Breast epithelium (tissue), 4 donors: ENCODE measurements around the gene PEBP1. TPM values are rescaled to one million over a fixed set of nuclear protein-coding genes. Genes with fewer than 3 reads are reported as not detected.
"Not testable (repeated sequence)": the region's sequence is repeated elsewhere in the genome, so short reads cannot be mapped to it uniquely, and the experiment has no call there.

Source experiments
- DNase-seq, 2 donors: peaks; one replicate each; pipeline ENCODE4 v3.0.0-alpha.2; 2019; ENCODE audit warnings: low spot score in 2 of 2
- H3K27ac ChIP-seq, 2 donors: fragments of 200-600 bp; sonication (generic) in 1 of 2; one replicate each; pipeline ENCODE4 v1.5.1; 2016 to 2019; ENCODE audit warnings: mild to moderate bottlenecking in 1 of 2
- H3K27me3 ChIP-seq, 2 donors: fragments of 200-600 bp; sonication (generic) in 1 of 2; one replicate each; pipeline versions ENCODE4 v1.5.1 to v1.6.0; 2017 to 2019; ENCODE audit warnings: control low read depth in 1 of 2, mild to moderate bottlenecking in 1 of 2
- H3K36me3 ChIP-seq: fragments of 200-600 bp; one replicate; pipeline ENCODE4 v1.5.1; 2019
- H3K4me1 ChIP-seq, 2 donors: fragments of 200-600 bp; sonication (generic); one replicate each; pipeline ENCODE4 v1.5.1; 2016 to 2019; ENCODE audit warnings: control low read depth in 1 of 2
- H3K4me3 ChIP-seq, 3 donors: fragments of 200-600 bp; sonication (generic); 1 replicate in 2 of 3; 2 replicates in 1 of 3; pipeline ENCODE4 v1.5.1; 2016 to 2019; ENCODE audit warnings: mild to moderate bottlenecking in 3 of 3, moderate library complexity in 2 of 3
- H3K9me3 ChIP-seq, 2 donors: fragments of 200-600 bp; sonication (generic) in 1 of 2; one replicate each; pipeline ENCODE4 v1.5.1; 2016 to 2019; ENCODE audit warnings: control low read depth in 1 of 2
- POLR2A ChIP-seq: fragments of 450-650 bp; IDR thresholded peaks from one replicate; pipeline ENCODE4 v1.6.1; 2016; ENCODE audit warnings: antibody characterized with exemption, mild to moderate bottlenecking, moderate library complexity
- POLR2AphosphoS5 ChIP-seq, 3 donors: sonication (generic); formaldehyde crosslinking; IDR thresholded peaks; one replicate each; pipeline ENCODE4 v1.6.1; 2017; ENCODE audit warnings: antibody characterized with exemption in 3 of 3
- intact Hi-C: fragments of 100-400 bp; cut with DNase I; formaldehyde crosslinking; loops from one replicate; pipeline ENCODE4 v1.15.1; 2023; ENCODE audit warnings: low total_unique reads
- total RNA-seq, 3 donors: library from RNA; depleted of rRNA; stranded (reverse); fragments of >200 nt; gene quantifications; one replicate each; pipeline ENCODE4 v1.1.0, GENCODE V29; 2016
- TF ChIP-seq, protein P1 (sequence below), 3 donors: fragments of 450-650 bp; IDR thresholded peaks; one replicate each; pipeline ENCODE4 v1.5.1; 2016 to 2017; ENCODE audit warnings: antibody characterized with exemption in 3 of 3, mild to moderate bottlenecking in 3 of 3, moderate library complexity in 3 of 3

PEBP1 gene
- total RNA-seq, 3 donors from 2014 or later, result 373 to 507 (median 440) TPM

DNA sequence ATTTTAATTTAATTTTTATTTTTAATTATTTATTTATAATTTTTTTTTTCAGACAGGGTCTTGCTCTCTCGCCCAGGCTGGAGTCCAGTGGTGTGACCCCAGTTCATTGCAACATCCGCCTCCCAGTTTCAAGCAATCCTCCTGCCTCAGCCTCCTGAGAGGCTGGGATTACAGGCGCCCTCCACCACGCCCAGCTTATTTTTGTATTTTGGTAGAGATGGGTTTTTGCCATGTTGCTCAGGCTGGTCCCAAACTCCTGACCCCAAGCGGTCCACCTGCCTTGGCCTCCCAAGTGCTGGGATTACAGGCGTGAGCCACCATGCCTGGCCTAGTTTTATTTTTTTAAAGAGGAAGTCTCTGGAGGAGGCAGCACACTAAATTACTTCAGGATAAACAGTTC is 13.7 kb upstream of the PEBP1 start:
- Histone ChIP-seq H3K4me1 (no peaks in the 10 kb centered on the region), H3K27ac (no peak overlapping the region), H3K4me3 (no peak overlapping the region), H3K36me3 (no peaks in the 10 kb centered on the region), H3K9me3 (no peaks in the 10 kb centered on the region), H3K27me3 (no peaks in the 10 kb centered on the region)
- intact Hi-C loops, result no loop called here
- no peak for DNase-seq
- TF ChIP-seq POLR2A, result no peak
- TF ChIP-seq POLR2AphosphoS5 (IDR thresholded peaks at IDR 0.05), result no peak
- TF ChIP-seq, protein P1, sequence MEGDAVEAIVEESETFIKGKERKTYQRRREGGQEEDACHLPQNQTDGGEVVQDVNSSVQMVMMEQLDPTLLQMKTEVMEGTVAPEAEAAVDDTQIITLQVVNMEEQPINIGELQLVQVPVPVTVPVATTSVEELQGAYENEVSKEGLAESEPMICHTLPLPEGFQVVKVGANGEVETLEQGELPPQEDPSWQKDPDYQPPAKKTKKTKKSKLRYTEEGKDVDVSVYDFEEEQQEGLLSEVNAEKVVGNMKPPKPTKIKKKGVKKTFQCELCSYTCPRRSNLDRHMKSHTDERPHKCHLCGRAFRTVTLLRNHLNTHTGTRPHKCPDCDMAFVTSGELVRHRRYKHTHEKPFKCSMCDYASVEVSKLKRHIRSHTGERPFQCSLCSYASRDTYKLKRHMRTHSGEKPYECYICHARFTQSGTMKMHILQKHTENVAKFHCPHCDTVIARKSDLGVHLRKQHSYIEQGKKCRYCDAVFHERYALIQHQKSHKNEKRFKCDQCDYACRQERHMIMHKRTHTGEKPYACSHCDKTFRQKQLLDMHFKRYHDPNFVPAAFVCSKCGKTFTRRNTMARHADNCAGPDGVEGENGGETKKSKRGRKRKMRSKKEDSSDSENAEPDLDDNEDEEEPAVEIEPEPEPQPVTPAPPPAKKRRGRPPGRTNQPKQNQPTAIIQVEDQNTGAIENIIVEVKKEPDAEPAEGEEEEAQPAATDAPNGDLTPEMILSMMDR (IDR thresholded peaks at IDR 0.05), result no peak

DNA sequence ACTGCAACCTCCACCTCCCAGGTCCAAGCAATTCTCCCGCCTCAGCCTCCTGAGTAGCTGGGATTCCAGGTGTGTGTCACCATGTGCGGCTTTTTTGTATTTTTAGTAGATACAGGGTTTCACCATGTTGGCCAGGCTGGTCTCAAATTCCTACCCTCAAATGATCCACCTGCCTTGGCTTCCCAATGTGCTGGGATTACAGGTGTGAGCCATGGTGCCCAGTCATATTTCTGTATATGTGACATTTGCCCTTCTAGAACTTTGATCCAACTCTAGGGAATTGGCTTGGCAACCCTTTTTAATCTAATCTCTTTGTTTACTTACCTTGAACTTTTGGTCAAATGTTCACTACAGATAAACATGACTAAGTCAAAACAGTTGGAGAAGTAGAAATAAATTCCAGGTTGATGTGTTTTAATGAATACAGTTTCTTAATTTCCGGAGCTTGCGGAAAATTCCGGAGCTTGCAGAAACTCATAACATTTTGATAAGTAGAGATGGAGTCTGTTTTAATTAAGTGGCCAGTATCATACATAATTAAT is 11.5 kb upstream of the PEBP1 start:
- intact Hi-C loops, result no loop called here
- Histone ChIP-seq H3K4me1 (no peaks in the 10 kb centered on the region), H3K9me3 (no peaks in the 10 kb centered on the region), H3K27me3 (no peaks in the 10 kb centered on the region), H3K27ac (no peak overlapping the region), H3K36me3 (no peaks in the 10 kb centered on the region), H3K4me3 (no peak overlapping the region)
- TF ChIP-seq, protein P1 (IDR thresholded peaks at IDR 0.05), result no peak
- no peak for TF ChIP-seq POLR2A
- no peak for TF ChIP-seq POLR2AphosphoS5 (IDR thresholded peaks at IDR 0.05)
- DNase-seq, result no peak

DNA sequence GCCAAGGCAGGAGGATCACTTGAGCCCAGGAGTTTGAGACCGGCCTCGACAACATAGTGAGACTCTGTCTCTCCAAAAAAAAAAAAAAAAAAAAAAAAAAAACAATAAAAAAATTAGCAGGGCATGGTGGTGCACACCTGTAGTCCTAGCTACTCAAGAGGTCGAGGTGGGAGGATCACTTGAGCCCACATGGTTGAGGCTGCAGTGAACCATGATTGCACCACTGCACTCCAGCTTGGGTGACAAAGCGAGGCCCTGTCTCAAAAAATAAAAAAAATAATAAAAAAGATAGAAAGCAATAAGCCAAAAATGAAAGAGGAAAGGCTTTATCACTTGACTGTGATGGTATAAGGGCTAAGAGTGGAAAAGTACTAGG is 10.2 kb upstream of the PEBP1 start:
- H3K27ac ChIP-seq, result no peak overlapping the region
- no peaks in the 10 kb centered on the region for H3K9me3 ChIP-seq
- DNase-seq, result no peak
- intact Hi-C loops, result no loop called here
- H3K27me3 ChIP-seq, result no peaks in the 10 kb centered on the region
- no peak overlapping the region for H3K4me3 ChIP-seq
- H3K36me3 ChIP-seq, result no peaks in the 10 kb centered on the region
- TF ChIP-seq POLR2A, result no peak
- TF ChIP-seq, protein P1 (IDR thresholded peaks at IDR 0.05), result no peak
- no peak for TF ChIP-seq POLR2AphosphoS5 (IDR thresholded peaks at IDR 0.05)
- no peaks in the 10 kb centered on the region for H3K4me1 ChIP-seq

DNA sequence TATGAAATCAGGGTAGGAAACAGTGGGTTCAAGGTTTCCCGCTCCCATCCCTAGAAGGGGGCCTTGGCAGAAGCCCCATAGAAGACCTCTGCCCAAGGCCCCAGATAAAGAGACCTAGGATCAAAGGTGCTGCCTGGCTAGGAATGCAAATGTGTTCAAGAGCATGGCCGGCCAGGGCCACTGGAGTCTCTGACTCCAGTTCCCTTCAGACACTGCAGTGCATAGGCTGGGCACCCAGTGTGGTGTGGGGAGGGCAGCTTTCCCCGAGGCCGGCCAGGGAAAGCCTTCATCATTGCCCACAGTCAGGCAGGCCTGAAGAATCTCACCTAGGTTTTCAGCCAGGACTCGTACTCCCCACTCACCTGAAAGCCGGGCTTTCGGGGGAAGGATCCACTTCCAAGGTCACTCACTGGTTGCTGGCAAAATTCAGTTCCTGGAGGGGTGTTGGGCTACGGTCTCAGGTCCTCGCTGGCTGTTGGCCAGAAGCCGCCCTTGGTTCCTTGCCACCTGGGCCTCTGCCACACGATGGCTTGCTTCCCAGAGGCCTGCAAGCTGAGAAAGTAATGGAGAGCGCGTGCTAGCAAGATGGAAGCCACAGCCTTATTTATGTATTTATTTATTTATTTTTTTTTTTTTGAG is 9.7 kb upstream of the PEBP1 start:
- TF ChIP-seq, protein P1 (IDR thresholded peaks at IDR 0.05), result no peak
- TF ChIP-seq POLR2AphosphoS5 (IDR thresholded peaks at IDR 0.05) (no peak), POLR2A (no peak)
- Histone ChIP-seq H3K4me3 (no peak overlapping the region), H3K4me1 (no peaks in the 10 kb centered on the region), H3K27ac (peak overlapping the region in 1 of 2 donors; percentile 52), H3K36me3 (no peaks in the 10 kb centered on the region), H3K27me3 (no peaks in the 10 kb centered on the region), H3K9me3 (no peaks in the 10 kb centered on the region)
- DNase-seq, result peak; percentile 68 to 81
- intact Hi-C loops, result no loop called here

DNA sequence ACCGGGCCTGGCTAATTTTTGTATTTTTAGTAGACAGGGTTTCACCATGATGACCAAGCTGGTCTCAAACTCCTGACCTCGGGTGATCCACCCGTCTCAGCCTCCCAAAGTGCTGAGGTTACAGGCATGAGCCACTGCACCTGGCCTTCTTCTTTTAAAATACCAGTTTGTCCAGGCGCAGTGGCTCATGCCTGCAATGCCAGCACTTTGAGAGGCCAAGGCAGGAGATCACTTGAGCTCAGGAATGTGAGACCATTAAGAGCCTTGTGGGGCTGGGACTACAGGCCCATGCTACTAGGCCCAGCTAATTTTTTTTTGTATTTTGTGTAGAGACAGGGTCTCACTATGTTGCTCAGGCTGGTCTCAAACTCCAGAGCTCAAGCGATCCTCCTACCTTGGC is 8.1 kb upstream of the PEBP1 start:
- H3K27ac ChIP-seq, result no peak overlapping the region
- intact Hi-C loops, result no loop called here

DNA sequence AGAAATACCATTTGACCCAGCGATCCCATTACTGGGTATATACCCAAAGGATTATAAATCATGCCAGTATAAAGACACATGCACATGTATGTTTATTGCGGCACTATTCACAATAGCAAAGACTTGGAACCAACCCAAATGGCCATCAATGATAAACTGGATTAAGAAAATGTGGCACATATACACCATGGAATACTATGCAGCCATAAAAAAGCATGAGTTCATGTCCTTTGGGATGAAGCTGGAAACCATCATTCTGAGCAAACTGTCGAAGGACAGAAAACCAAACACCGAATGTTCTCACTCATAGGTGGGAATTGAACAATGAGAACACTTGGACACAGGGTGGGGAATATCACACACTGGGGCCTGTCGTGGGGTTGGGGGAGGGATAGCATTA is 6.5 kb upstream of the PEBP1 start:
- H3K9me3 ChIP-seq, H3K27me3 ChIP-seq, DNase-seq, H3K4me1 ChIP-seq, H3K27ac ChIP-seq, intact Hi-C loops, H3K4me3 ChIP-seq, H3K36me3 ChIP-seq: not testable (repeated sequence)

More for the DNA sequence above, 8.1 kb upstream of the PEBP1 start:
- Histone ChIP-seq H3K36me3 (no peaks in the 10 kb centered on the region), H3K4me1 (no peaks in the 10 kb centered on the region), H3K9me3 (no peaks in the 10 kb centered on the region), H3K27me3 (no peaks in the 10 kb centered on the region), H3K4me3 (no peak overlapping the region)
- DNase-seq, result no peak
- TF ChIP-seq POLR2AphosphoS5 (IDR thresholded peaks at IDR 0.05) (no peak), POLR2A (no peak)
- TF ChIP-seq, protein P1 (IDR thresholded peaks at IDR 0.05), result no peak
